Measurements from ENCODE around the gene LOX.

Gene LOX, protein sequence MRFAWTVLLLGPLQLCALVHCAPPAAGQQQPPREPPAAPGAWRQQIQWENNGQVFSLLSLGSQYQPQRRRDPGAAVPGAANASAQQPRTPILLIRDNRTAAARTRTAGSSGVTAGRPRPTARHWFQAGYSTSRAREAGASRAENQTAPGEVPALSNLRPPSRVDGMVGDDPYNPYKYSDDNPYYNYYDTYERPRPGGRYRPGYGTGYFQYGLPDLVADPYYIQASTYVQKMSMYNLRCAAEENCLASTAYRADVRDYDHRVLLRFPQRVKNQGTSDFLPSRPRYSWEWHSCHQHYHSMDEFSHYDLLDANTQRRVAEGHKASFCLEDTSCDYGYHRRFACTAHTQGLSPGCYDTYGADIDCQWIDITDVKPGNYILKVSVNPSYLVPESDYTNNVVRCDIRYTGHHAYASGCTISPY

DNA sequence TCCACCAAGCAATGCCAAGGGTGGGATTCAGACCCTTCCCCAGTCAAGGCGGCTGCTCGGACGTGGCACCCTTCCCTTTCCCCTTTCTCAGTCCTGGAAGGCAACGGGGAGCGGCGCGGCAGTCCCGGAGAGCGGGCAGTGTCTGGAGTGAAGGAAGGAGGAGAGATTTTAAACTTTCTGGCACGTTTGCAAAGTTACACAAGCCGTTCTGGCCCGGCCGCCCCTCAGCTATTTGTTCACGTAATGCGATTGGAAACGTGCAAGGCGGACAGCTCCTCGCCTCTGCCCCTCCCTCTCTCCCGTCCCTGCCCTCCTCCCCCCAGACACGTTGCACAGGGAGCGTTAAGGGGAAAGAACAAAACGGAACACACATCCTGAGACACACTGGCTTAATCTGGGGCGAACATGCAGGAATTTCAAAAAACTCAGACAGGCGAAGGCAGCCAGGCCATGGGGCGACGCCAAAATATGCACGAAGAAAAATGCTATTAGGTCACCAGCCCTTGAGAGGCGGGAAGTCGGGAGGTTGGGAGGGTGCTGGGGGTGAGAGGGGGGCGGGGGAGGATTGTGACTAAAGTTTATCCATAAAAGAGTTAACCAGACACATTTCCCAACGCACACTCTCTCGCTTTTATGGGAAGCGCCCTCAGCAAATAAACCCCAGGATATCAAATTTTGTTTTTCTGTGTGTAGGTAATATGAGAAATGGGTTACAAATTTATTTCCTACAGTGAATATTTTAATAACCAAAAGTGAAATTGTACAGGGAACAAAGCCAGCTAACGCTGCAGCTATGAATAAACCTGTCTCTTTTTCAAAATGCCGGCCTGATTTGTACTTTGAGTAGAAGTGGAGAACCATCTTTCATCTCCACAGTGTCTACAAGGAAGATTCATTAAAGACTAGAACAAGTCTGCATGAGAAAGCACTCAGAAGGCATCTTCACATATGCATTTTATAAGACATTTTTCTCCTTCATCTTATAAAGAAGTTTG lies at the start of gene LOX:
Gene LOX (minus strand): TSS at position 144 of the 995 bp plus-strand sequence. CDS start 274 bp downstream, outside the sequence.
- DNase-seq, result no peak

- DNase-seq, result no peak
Measured at GRCh38 chr5:122126756-122127321, 48.8 kb upstream of the LOX start.

- no peak for DNase-seq
Measured at GRCh38 chr5:122126177-122126755, 48.2 kb upstream of the LOX start.

- no peak for DNase-seq
Measured at GRCh38 chr5:122124766-122125165, 46.7 kb upstream of the LOX start.

DNA sequence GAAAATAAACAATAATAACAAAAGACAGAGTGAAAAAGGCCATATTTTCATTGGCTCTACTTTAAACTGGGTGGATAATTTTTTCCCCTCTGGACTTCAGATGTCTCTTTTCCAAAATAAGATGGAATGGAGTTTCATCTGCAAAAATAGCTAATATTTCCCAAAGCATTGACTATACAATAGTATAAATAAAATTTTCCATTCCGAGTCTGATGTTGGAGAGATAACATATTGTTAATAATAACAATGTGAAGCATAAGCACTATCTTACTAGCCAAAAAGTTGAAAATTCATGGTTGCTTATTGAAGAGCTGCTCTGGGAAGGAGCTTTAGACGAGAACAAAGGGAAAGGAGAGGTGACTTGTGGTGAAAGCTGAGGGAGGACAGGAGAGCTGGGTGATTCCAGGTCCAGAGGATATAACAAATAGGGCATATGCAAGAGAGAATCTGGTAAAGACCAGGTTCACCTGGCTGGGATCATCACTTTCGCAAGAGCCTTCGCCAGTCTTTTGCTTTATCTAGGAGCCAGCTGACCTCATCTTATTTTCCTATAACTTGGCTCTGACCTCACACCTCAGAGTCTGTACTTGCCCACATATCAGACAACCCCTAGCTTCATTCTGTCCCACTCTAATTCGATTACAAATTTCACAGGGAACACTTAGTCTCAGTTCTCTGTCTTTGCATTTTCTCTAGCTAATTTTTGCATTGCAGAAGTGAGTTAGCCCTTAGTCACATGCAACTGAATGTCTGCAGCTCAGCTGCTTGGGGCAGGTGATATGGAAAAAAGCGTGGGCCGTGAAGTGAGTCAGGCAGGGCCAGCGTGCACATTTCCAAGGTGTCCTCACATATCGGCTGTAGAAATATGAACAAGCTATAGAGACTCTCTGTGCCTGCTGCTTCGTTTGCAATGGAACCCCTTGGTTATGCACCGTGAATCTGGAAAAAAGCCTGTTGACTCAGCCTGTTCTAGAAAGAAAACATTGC lies 43.7 kb upstream of the LOX start:
- DNase-seq, result no peak

DNA sequence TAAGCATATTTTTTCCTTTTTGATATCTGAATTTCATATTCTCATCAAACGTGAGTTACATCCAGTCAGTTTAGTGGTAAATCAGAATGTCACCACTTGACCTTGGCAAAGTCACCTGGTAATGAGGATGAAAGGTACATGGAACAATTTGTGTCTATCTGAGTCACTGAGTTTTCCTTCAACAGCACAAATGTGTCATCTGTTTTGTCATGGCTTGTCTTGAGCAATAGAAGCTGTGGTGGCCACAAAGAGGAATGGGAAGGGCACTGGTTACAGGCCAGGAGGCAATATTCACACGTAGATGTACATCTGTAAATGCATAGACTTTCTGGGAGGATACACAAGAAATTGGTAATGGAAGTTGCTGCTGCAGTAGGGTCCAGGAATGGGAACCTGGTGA lies 42.9 kb upstream of the LOX start:
- DNase-seq, result no peak

GRCh38 chr5:122120493-122120892 lies 42.4 kb upstream of the LOX start:
- DNase-seq, result no peak

DNA sequence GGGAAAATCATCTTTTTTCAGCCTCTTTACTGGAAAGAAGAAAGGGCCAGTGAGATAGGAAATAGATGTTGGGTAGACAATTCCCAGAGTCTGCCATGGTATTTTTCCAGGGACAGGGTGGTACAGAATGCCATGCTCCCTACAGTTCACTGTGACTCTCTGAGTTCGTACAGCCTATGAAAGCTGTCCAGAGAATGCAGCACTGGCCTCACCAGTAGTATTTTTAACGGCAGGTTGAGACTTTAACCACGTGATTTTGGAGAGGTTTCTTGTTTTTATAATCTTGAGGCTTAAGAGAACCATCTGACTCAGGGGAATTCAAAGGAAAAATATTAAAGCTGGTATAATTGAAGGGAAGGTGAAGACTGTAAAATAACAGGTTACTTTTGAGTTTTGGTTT lies 41.1 kb upstream of the LOX start:
- no peak for DNase-seq

- DNase-seq, result no peak
Measured at GRCh38 chr5:122118356-122118948, 40.4 kb upstream of the LOX start.

- DNase-seq, result no peak
Measured at GRCh38 chr5:122114501-122114900, 36.4 kb upstream of the LOX start.

- DNase-seq, result no peak
Measured at GRCh38 chr5:122112733-122113558, 34.9 kb upstream of the LOX start.

- DNase-seq, result no peak
Measured at GRCh38 chr5:122112063-122112462, 34.0 kb upstream of the LOX start.

- DNase-seq, result no peak
Measured at GRCh38 chr5:122111460-122111859, 33.4 kb upstream of the LOX start.

DNA sequence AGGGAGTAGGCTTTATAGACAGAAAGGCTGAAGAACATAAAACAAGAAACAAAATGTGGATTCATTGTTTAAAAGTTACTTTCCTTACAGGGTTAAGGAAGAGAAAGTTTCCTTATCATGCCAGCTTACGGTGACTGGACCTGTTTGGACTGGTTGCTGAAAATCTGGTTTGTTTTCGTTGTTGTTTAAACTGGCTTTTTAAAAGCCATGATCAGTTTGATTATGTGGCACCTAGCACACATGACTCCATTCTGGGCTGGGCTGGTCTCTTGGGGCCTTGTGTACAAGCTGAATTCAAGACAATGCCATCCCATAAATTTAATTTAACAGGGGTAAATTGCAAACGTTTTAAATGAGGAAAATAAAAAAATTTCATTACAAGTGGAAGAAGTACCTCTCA lies 32.9 kb upstream of the LOX start:
- no peak for DNase-seq

DNA sequence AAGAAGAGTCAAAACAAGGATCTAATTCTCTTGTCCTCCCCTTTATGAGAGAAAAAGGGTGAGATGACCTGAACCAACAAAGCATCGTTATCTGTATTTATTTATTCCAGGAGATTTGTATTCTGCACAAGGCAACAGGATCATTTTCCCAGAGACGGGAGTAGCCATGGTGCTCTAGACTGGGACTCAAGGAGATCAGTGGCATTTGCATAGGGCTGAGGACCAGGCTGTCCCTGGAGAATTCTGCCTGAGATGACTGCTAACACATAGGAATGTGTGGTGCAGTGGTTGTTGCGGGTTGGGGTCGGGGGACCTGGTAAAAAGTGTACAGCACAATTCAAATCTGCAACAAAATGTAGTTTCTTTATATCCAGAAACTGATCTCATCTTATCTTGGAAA lies 29.0 kb upstream of the LOX start:
- no peak for DNase-seq

GRCh38 chr5:122105909-122106308 lies 27.9 kb upstream of the LOX start:
- no peak for DNase-seq

GRCh38 chr5:122102825-122103224 lies 24.8 kb upstream of the LOX start:
- DNase-seq, result no peak

- DNase-seq, result no peak
Measured at GRCh38 chr5:122101636-122102285, 23.7 kb upstream of the LOX start.

GRCh38 chr5:122099060-122099790 lies 21.2 kb upstream of the LOX start:
- no peak for DNase-seq

Data from CD4-positive, alpha-beta T cell treated with Interferon gamma for 1 hour (primary cell).